HG02642 (cell line): Measurements from ENCODE around the gene PSMB5.

ENCODE experiments used
- ATAC-seq: cut with Tn5 transposase; IDR thresholded peaks from one replicate; pipeline ENCODE4 v1.9.1; 2021; ENCODE audit warnings: mild to moderate bottlenecking; ENCODE audit not compliant: unreplicated experiment, poor library complexity

The PSMB5 gene

DNA sequence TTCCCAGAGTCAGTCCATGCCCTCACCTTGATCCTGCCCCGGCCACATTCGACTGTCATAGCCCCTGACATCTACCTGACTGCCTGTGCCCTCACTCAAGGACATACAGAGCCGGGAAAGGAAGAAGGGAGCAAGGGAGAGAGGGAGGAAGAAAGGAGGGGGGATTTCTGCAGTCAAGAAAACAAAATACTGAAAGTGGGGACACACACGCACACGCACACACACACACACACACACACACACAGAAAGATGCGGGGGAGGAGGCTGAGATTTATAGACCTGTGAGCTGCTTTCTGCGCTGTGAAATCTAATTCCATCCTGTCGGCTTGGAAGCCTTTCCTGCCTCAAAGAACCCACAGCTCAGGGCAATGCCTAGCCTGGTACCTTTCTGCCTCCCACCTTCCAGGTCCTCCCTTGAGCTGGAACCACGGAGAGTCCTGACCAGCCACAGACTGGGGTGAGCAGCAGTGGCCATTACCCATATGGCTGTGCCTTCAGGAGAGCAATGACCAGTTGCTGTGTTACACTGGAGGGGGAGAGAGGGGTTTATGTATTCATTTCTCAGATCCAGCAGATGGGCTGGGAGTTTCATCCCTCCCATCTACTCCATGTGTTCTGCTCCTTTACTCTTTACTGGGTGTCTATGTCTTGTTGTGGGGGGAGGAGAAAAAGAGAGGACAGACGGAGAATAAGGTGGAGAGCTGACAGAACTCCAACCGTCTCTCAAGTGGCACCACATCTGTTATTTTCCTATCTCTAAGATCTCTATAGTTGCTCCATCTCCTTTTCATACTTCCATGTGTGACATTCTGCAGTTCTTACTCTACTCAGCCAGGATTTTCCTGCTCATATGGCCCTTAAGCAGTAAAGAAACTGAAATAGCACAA lies 37.7 kb downstream of the PSMB5 start:
- ATAC-seq = no peak

DNA sequence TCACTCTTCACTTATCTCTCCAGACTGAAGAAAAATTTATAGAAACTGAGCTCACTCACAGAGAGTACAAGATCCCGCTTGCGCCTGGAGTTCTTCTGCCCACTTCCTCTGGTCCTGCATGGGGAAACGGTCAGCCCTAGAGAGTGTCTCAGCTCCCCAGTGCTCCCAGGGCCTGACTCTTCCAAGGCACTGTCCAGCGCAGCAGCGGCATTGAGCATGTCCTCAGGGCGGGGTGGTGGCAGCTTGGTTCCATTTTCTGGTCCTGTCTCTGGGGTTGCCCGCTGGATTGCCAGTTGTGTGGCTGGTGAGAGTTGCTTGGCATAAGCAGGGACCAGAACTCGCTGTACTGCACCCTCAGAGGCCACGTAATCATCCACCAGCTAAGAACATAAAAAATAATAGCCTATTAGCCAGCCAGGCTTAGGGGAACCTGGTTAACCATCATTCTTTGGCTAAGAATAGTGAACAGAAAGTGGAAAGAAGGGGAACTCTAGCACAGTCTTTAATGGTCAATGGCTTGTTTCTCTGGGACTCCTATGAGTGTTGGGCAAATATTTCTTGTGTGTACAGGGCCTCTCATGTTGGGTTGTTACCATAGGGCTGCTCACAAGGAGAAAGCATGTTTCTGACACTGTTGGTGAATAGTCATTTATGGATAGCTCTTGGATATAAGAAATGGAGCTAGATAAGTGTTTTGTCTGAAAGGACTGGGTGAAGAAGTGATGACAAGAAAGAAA lies 38.6 kb downstream of the PSMB5 start:
- ATAC-seq = no peak

DNA sequence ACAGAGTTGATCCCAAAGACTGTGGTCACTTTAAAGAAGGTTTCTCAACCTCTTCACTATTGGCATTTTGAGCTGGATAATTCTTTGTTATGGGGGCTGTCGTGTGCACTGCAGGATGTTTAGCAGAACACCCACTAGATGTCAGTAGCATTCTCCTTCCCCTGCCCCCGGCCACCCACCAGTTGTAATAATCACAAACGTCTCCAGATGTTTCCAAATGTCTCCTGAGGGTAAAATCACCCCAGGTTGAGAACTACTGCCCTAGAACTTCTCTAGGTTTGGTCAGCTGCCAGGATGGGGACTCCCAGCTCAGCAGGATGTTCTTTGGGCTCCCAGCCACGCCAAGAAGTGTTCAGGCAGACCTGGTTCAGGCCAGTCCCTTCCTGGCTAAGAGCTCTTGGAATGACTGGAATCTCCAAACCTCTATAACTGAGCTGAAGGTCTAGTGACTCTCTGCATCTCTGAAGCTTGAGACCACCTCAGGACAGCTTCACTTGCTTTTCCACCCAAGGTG lies 39.9 kb downstream of the PSMB5 start:
- no peak for ATAC-seq

DNA sequence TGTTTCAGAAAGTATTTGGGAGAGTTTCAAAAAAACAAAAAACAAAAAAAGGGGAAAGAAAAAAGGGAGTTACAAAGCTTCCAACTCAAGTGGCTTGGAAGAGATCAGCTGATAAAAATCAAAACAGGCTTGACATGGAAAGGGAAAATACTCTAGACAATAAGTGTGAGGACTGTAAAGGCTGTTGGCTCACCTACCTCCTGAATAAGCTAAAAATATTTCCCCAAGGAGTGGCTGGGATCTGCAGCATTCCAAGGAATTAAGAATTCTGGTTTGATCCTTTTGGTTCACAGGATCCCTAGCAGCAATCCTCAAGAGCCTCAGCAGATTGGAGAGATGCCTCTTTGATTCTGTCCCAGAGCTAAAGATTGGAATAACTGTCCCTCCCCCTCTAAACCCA lies 41.2 kb downstream of the PSMB5 start:
- ATAC-seq = no peak

DNA sequence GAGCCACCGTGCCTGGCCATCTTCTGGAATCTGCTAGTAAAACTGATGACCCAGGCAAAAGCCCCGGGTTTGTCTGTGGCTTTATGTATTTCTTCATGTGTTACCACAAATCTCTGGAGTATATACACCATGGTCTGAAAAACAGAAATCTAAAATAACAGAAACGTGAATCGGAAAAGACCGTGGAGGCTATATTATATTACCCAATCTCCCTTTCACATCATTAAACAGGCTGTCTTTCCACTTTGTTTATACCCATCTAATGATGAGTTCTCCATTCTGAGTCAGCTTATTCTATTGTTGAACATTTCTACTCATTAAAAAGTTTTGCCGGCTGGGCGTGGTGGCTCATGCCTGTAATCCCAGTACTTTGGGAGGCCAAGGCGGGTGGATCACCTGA lies 42.8 kb downstream of the PSMB5 start:
- no peak for ATAC-seq

DNA sequence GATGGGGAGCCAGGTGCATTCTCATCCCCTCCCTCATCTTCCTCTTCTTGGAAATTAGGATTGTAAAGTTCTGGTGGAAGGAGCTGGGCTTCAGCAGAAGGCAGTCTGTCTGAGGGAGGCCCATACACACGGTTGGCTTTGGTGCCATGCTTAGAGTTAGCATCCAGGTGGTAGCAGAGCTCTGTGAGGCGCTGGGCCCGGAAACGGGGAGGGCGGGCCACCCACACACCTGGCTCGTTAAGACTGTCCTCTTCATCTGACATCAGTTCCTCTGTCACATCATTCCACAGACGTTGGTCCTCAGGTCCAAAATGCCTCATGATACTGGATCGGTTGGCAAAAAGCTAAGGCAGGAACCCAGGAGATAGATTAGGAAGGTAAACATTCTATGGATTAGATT lies 47.4 kb downstream of the PSMB5 start:
- ATAC-seq = no peak

DNA sequence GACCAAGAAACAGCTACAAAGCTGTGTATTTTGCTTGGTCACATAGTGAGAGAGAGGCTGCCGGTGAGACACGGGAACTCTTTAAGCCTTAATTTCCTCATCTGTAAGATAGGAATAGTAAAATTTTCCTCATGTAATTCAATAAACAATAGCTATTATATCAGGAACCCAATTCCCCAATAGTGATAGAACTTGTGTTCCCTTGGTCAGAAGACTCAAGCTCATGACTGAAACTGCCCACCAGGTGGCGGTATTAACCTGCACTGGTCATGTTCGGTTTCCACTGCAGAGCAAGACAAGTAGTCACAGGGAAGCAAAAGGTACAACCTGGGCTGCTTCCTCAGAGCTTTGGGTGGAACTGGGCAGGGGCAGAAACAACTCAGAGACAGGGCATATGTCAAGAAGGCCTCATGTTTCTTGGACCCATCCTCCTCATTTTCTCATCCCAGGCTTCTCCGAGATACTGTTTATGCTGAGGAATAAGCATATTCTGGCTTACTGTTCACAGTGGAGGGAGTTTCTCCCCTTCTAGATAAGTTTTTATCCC lies 48.1 kb downstream of the PSMB5 start:
- ATAC-seq = peak; percentile 45

DNA sequence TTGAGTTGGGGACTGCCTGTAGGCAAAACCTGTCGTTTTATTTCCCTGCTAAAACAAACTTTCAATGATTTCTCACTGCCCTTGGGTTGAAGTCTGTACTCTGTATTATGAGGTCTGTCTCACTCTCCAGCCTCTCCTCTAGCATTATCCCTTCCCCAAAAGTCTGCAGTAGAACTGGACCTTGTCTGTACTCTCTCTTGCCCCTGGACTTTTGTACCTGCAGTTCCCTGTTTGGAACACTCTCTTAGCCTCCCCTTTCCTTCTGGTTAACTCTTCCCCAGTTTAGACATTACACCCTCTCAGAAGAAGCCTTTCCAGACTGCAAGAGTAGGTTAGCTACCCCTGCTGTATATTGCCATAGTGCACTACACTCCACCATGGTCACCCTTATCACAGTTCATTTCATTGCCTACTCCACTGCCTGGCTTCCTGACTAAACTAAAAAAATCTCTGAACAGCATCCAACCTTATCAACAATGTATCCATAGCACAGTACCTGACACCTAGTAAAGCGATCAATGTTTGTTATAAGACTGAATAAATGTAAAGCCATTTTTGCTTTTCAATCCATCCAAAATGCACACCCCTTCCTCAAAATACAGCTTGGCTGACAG lies 48.7 kb downstream of the PSMB5 start:
- no peak for ATAC-seq

DNA sequence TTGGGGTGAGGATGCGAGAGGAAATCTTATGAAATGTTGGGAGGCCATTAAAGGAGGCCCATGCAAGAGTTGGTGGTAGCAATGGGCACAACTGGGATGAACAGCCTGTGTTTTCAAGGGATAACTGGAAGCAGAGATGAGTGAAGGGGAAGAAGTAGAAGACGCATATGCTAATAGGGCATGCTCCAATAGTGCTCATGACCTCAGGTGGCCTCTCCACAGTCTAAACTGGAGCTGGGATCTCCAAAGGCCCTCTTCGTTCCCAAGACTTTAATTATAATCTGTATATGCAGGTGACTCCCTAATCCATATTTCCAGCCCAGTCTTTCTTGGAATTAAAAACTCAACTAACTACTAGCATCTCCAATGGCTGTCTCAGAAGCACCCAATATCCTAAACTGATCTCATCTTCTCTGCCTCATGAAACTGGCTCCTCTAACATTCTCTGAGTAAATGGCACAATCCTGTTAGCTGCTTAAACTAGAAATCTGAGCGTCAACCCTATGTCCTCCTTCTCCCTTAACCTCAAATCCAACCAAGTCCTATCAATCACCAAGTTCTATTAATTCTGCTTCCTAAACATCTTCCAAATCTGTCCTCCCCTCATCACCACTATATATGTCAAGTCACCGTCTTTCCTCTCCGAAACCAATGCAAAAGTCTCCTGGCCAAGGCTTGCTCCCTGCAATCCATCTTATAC lies 49.6 kb downstream of the PSMB5 start:
- ATAC-seq = no peak

DNA sequence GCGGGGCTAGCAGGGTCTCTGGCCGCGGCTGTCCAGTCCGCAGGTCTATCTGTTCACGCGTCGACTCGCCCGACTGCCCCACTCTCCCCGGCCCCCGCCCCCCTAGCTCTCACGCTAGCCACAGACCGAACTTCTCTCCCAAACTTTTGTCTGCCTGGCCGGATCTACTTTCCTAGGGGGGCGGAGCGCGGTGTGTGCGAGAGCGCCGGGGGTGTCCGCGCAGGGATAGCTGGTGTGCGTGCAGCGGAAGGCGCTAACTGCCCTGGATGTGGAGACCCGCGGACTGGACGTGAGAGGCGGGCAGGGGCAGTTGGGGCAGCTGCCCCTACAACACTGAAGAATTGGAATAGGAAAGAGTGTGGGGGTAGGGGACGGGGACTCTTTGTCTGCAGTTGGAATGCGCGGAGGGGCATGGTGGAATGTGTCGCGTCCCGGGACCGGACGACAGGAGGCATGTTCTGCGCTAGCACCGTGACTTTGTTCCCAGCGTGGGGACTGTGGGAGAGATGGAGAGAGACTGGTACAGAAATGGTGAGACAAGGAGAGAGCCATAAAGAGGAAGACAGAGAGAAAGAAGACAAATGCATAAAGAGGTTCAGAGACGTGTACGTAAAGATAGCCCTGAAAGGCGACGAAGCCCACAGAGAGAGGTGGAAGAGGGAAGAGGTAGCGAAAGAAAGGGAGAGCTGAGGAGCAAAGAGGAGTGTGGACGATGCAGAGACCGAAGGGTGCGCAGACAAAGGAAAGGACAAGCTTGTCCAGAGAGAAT lies 52.0 kb downstream of the PSMB5 start, which contains the start of gene AJUBA:
AJUBA (minus strand) TSS at position 75 of the 769 bp plus-strand sequence. CDS start 285 bp downstream, outside the sequence.
- ATAC-seq = peak; percentile 48

DNA sequence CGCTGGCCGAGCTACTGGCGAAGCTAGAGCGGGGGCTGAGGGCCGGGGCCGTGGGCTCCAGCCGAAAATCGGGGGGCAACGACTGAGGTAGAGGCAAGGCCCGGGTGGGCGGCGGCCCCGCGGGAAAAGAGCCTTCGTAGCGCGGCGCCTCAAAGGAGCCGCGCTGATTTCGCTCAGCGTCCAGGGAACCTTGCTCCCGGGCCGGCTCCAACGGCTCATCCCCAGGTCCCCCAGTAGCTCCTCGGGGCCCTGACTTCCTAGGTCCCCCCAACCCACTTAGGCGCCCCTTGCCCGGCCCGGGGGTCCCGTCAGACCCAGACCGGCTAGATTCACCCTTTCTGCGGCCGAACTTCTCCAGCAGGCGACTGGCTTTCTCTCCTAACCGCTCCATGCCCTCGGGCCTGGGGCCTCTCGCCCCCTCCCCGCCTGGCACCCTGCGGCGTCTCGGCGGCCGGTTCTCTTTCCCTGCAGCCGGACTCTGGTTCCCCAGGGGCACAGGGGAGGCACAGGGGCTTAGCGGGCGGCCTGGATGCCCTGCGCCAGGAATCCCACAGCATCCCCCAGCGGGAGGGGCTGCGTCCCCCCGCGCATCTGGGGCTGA lies 52.7 kb downstream of the PSMB5 start:
- no peak for ATAC-seq

DNA sequence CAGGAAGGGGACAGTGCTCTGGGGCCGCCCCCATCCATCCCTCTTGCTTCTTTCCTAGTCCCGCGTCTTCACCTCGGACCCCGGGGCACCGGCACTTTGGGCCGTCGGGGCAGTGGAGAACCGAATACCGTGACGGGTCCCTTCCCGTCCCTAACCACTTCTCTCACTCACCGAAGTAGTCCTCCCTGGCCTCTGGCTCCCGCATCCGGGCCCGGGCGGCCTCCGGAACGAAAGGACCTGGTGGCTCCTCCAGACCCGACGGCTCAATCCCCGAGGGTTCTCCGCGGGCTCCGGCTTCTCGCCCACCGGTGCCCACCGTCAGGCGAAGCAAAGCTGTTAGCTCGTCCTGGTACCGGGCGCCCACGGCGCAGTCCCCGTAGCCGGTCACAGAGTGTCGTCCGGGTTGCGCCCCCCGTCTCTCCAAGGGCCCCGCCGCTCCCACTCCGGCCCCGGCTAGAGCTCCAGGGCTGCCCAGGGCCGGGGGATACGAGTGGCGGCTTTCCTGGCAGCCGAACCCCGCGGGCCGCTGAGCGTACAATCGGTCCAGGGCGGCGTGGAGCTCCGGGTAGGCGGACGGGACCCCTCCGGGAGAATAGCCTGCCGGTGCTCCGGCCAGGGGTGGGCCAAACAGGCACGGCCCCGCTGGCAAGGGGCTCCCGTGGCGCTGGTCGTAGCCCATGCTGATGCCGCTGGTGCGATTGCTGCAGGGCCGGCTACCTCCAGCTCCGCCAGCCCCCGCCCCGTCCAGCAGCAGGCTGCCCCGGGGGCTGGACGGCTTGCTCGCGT lies 53.4 kb downstream of the PSMB5 start:
- ATAC-seq = no peak

DNA sequence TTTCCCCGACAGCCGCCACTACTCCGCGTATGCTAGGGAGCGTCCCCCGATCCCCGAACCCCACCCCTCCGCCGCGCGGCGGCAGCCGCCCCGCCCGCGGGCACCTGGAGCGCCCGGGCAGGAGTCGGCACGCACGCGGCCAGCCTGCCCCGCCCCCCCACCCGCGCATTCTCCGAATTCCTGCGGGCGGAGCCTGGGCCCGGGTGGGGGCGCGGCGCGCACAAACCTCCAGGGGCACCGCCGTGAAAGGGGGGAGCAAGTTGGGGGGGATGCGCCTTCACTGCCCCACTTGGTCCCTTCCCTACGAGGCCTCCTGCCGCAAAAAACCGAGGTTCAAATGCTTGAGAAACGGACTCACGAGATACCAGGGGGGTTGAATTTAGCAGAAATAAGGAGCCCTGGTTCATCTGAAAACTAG lies 54.0 kb downstream of the PSMB5 start:
- ATAC-seq = no peak

DNA sequence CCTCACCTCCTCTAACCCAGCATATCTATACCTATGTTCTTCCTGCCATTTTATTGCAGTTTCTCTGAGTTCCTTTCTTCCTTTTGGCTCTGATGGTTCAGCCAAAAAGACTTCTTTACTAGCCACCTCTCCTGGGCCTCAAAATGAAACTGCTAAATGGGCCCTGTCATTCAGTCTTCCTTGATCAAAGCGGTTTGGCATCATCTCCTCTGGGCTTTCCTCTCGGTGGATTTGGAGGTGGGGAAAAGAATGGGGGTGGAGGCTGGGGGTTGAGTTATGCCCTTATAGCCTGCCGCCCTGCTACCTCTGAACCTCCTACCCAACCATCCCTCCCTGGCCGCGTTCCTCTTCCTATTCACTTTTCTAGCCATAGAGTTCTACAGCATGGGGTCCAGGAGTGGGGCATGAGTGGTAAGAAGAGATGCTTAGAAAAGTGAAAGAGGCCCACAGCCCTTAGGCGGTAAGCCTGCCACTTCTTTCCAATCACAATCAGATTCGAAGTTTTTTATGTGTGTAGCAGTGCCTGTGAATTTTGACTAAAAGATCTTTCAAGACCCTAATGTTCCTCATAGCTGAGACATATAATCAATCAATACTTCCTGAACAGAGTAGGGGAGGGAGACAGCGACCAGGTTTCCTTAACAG lies 54.8 kb downstream of the PSMB5 start:
- no peak for ATAC-seq

DNA sequence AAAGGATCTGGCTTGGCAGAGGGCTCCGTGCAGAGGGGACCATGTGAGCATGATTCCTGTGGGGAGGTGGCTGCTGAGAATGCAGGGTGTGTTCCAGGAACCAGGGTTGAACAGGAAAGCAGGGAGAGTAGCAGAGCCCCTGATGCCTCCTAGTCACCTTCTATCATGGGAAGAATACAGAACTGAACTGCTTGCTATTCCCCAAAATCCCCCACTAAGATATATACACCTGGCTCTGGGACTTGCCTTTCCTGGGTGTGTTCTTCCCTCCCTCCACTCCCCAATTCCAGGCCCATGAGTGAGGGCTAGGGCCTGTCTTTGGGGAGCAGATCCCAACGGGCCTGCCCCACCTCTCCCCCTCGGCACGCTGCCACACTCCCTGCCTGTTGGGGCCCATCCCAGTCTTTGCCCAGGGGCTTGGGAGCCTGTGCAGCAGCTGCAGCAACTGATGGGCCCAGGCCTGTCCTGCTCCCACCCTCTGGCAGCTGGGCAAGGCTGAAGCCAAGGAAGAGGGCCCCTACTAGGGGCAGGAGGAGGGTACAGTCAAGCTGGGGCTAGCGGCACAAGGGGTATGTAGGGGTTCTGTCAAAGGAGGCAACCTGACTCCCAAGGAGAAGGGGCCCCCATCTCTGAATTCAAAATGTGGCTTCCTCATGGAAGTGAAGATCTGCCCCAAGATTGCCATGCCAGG lies 55.6 kb downstream of the PSMB5 start:
- no peak for ATAC-seq

DNA sequence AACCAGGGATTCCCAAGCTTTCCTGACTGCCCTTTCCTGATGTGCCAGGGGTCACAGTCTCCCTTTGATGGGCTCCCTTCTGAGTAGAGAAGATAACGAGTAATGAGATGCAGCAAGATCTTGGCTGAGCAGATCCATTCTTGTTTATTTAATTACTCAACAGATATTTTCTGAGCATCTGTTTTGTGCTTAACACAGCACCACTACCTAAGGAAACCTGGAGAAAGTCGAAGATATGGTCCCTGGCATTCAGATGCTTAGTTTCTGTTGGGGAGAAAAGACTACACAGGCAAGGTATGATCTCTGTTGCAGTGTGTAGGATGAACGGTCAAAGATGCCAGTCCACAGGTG lies 56.2 kb downstream of the PSMB5 start:
- ATAC-seq = no peak
